Measurements from ENCODE around the gene FOXJ1.

Gene FOXJ1

GRCh38 chr17:76122431-76123190 lies 18.4 kb downstream of the FOXJ1 start:
- DNase-seq, result peak; percentile 17

GRCh38 chr17:76121932-76122430 lies 19.1 kb downstream of the FOXJ1 start:
- peak; percentile 41 for DNase-seq

- no peak for DNase-seq
Observed at GRCh38 chr17:76120658-76121008, 20.4 kb downstream of the FOXJ1 start.

GRCh38 chr17:76119409-76120371 lies 21.4 kb downstream of the FOXJ1 start:
- DNase-seq, result no peak

- no peak for DNase-seq
Observed at GRCh38 chr17:76115138-76115754, 25.8 kb downstream of the FOXJ1 start.

GRCh38 chr17:76111956-76112355 lies 29.1 kb downstream of the FOXJ1 start:
- no peak for DNase-seq

- peak; percentile 28 for DNase-seq
Observed at GRCh38 chr17:76107509-76107908, 33.5 kb downstream of the FOXJ1 start.

- no peak for DNase-seq
Observed at GRCh38 chr17:76106703-76107102, 34.3 kb downstream of the FOXJ1 start.

- no peak for DNase-seq
Observed at GRCh38 chr17:76104896-76105231, 36.2 kb downstream of the FOXJ1 start.

GRCh38 chr17:76104140-76104895 lies 36.7 kb downstream of the FOXJ1 start:
- DNase-seq, result no peak

- DNase-seq, result peak; percentile 98
Observed at GRCh38 chr17:76103274-76104139, 37.5 kb downstream of the FOXJ1 start, which contains the start of gene EXOC7. Gene EXOC7, minus strand, starts transcription at chr17:76103787. Its CDS starts 95 bp downstream, at chr17:76103692.

GRCh38 chr17:76102944-76103273 lies 38.1 kb downstream of the FOXJ1 start:
- DNase-seq, result no peak

- no peak for DNase-seq
Observed at GRCh38 chr17:76097716-76098295, 43.2 kb downstream of the FOXJ1 start.

GRCh38 chr17:76095943-76096342 lies 45.1 kb downstream of the FOXJ1 start:
- DNase-seq, result no peak

- DNase-seq, result no peak
Observed at GRCh38 chr17:76094046-76094445, 47.0 kb downstream of the FOXJ1 start.

- no peak for DNase-seq
Observed at GRCh38 chr17:76092526-76093413, 48.3 kb downstream of the FOXJ1 start.

GRCh38 chr17:76091526-76092286 lies 49.3 kb downstream of the FOXJ1 start:
- no peak for DNase-seq

GRCh38 chr17:76090517-76091129 lies 50.4 kb downstream of the FOXJ1 start:
- DNase-seq, result no peak

Measured in eye (tissue), 1 donor.